ENCODE results near the gene KIF18B.

DNA sequence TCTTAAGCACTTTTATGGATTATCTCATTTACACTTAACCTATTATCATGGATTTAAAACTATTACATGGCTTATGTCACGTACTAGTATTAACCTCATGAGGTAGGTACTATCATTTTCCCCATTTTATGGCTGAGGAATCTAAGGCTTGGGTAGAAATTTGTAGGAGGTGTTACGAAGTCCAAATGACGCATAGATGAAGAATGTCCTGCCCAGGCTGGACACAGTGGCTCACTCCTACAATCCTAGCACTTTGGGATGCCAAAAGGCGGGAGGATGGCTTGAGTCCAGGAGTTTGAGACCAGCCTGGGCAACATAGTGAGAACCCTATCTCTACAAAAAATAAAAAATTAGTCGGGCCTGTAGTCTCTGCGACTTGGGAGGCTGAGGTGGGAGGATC is 25.4 kb upstream of the KIF18B start:
- no peak for TF ChIP-seq EZH2 (IDR thresholded peaks at IDR 0.05; ENCODE audit: borderline replicate concordance, control insufficient read depth, low read depth, low read length)
- TF ChIP-seq TCF3 (IDR thresholded peaks at IDR 0.05; ENCODE audit: borderline replicate concordance, insufficient read depth, low read depth, low read length): no peak
- no peak for TF ChIP-seq PML (IDR thresholded peaks at IDR 0.05; ENCODE audit: low read length)
- TF ChIP-seq, protein P1, sequence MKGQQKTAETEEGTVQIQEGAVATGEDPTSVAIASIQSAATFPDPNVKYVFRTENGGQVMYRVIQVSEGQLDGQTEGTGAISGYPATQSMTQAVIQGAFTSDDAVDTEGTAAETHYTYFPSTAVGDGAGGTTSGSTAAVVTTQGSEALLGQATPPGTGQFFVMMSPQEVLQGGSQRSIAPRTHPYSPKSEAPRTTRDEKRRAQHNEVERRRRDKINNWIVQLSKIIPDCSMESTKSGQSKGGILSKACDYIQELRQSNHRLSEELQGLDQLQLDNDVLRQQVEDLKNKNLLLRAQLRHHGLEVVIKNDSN (IDR thresholded peaks at IDR 0.05; ENCODE audit: borderline replicate concordance, extremely low read length, insufficient read depth, low read depth, low read length): no peak
- TF ChIP-seq, protein P2, sequence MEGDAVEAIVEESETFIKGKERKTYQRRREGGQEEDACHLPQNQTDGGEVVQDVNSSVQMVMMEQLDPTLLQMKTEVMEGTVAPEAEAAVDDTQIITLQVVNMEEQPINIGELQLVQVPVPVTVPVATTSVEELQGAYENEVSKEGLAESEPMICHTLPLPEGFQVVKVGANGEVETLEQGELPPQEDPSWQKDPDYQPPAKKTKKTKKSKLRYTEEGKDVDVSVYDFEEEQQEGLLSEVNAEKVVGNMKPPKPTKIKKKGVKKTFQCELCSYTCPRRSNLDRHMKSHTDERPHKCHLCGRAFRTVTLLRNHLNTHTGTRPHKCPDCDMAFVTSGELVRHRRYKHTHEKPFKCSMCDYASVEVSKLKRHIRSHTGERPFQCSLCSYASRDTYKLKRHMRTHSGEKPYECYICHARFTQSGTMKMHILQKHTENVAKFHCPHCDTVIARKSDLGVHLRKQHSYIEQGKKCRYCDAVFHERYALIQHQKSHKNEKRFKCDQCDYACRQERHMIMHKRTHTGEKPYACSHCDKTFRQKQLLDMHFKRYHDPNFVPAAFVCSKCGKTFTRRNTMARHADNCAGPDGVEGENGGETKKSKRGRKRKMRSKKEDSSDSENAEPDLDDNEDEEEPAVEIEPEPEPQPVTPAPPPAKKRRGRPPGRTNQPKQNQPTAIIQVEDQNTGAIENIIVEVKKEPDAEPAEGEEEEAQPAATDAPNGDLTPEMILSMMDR (IDR thresholded peaks at IDR 0.05 in 2 of 3, conservative IDR thresholded peaks at IDR 0.05 in 1 of 3; ENCODE audit: control insufficient read depth in 2 of 3, extremely low read depth in 1 of 3, insufficient read depth in 1 of 3, low read depth in 3 of 3, low read length in 3 of 3): no peak
- no peak for TF ChIP-seq TBL1XR1 (IDR thresholded peaks at IDR 0.05; ENCODE audit: low read depth, low read length)
- no peak for TF ChIP-seq STAT3 (IDR thresholded peaks at IDR 0.05; ENCODE audit: low read depth, low read length)
- TF ChIP-seq NFYB (IDR thresholded peaks at IDR 0.05; ENCODE audit: insufficient read depth, low read depth, low read length): no peak
- TF ChIP-seq SP1 (IDR thresholded peaks at IDR 0.05; ENCODE audit: low read depth, low read length): no peak
- TF ChIP-seq KDM1A (IDR thresholded peaks at IDR 0.05; ENCODE audit: borderline replicate concordance): no peak
- no peak for TF ChIP-seq HCFC1 (IDR thresholded peaks at IDR 0.05; ENCODE audit: low read length)
- TF ChIP-seq RFX5 (IDR thresholded peaks at IDR 0.05; ENCODE audit: low read depth, low read length): no peak
- no peak for TF ChIP-seq EGR1 (IDR thresholded peaks at IDR 0.05; ENCODE audit: borderline replicate concordance in 1 of 2, low read depth in 2 of 2, low read length in 2 of 2)

All from GM12878 (cell line).